ENCODE results near the gene TEX10.
"Not testable (repeated sequence)": the region's sequence is repeated elsewhere in the genome, so short reads cannot be mapped to it uniquely, and the experiment has no call there.

Gene TEX10

GRCh38 chr9:100352727-100353505 lies at the start of gene TEX10:
TEX10 (minus strand) TSS chr9:100352942; CDS start chr9:100349363, 3,579 bp downstream.
- H3K4me3 ChIP-seq (ENCODE audit: low read depth, low read length) = peak within 1 kb of the TSS; percentile 94

GRCh38 chr9:100401042-100401441 lies 48.3 kb upstream of the TEX10 start:
- no peak overlapping the region for H3K4me3 ChIP-seq (ENCODE audit: low read depth, low read length)

GRCh38 chr9:100397529-100398266 lies 45.0 kb upstream of the TEX10 start:
- no peak overlapping the region for H3K4me3 ChIP-seq (ENCODE audit: low read depth, low read length)

DNA sequence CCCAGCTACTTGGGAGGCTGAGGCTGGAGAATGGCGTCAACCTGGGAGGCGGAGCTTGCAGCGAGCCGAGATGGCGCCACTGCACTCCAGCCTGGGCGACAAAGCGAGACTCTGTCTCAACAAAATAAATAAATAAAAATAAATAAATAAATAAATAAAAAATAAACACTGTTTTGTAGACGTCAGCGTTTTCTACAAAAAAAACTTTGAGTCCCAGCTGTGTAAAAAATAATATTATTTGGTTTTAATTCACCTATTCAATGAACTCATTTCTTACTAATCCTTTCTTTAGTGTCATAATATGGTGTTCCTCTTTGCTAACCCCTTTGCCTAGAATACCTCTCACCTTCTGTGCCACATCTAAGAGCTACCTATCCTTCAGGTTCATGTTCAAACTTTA lies 44.0 kb upstream of the TEX10 start:
- no peak overlapping the region for H3K4me3 ChIP-seq (ENCODE audit: low read depth, low read length)

GRCh38 chr9:100394816-100395215 lies 42.1 kb upstream of the TEX10 start:
- no peak overlapping the region for H3K4me3 ChIP-seq (ENCODE audit: low read depth, low read length)

DNA sequence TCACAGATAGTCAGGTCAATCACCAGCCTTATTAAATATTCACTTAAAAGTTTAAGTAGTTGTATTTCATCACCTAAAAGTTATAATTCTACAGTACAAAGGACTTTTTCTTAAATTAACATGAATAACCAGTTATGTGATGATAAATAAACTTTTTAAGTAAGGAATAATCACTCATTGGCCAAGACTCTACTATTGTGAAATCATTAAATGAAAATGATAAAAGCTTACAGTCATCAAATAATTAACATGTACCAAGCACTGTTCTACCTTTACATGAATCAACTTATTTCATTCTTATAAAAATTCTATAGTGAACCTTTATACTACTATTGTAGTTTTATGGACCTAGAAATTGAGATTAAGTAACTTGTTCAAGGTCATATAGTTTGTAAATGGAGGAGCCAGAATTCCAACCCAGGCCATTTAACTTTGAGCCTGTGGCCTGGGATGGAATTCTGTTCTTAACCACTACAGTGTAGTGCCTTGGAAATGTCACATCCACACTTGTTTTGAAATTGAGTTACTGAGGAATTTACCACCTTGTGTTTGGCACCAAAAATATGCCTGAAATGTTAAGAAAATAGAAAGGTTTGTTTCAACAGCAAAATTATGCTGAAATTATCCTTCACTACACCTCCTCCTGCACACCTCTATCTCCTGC lies 41.4 kb upstream of the TEX10 start:
- no peak overlapping the region for H3K4me3 ChIP-seq (ENCODE audit: low read depth, low read length)

DNA sequence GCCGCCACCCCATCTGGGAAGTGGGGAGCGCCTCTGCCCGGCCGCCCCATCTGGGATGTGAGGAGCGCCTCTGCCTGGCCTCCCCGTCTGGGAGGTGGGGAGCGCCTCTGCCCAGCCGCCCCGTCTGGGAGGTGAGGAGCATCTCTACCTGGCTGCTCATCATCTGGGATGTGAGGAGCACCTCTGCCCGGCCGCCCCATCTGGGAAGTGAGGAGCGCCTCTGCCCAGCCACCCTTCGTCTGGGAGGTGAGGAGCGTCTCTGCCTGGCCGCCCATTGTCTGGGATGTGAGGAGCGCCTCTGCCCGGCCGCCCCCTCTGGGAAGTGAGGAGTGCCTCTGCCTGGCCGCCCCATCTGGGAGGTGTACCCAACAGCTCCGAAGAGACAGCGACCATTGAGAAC lies 40.2 kb upstream of the TEX10 start:
- H3K4me3 ChIP-seq (ENCODE audit: low read depth, low read length) = not testable (repeated sequence)

- no peak overlapping the region for H3K4me3 ChIP-seq (ENCODE audit: low read depth, low read length)
Measured at GRCh38 chr9:100379862-100380261, 27.1 kb upstream of the TEX10 start.

- H3K4me3 ChIP-seq (ENCODE audit: low read depth, low read length) = no peak overlapping the region
Measured at GRCh38 chr9:100377015-100377414, 24.3 kb upstream of the TEX10 start.

DNA sequence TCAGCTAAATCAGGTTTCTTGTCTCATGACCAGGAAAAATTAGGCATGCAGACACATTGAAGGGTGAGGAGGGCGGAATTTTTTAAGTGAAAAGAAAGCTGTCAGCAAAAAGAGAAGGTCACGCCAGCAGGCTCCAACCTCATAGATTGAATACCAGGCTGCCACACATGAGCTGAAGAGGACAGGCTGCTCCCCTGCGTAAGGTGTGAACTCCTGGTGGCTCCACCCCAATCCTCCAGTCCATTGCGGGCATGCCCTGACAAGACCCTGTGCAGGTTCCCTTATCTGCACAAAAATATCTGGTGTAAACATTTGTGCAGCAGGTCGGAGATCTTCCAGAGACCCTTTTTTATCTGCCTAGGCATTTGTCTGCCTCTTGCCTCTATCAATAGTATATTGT lies 22.9 kb upstream of the TEX10 start:
- no peak overlapping the region for H3K4me3 ChIP-seq (ENCODE audit: low read depth, low read length)

GRCh38 chr9:100372648-100373047 lies 19.9 kb upstream of the TEX10 start:
- H3K4me3 ChIP-seq (ENCODE audit: low read depth, low read length) = no peak overlapping the region

- no peak overlapping the region for H3K4me3 ChIP-seq (ENCODE audit: low read depth, low read length)
Measured at GRCh38 chr9:100370064-100370723, 17.5 kb upstream of the TEX10 start.

DNA sequence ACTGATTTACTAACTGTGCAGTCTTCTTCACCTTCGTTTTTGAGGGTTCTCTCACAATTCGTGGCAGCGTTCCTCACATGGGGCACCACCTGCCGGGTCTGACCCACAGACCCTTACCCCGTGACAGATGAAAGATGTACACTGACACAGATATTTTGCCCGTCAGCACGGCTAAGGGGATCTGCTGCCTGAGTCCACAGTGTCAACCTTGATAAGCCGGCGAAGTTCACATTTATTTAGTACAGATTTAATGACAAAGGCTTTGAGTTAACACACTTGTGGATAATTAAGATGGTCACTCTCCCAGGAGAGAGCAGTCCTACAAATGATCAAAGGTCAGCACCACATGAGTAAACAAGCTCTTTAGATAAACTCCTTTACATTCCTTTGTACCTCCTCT lies 15.9 kb upstream of the TEX10 start:
- H3K4me3 ChIP-seq (ENCODE audit: low read depth, low read length) = no peak overlapping the region

- no peak overlapping the region for H3K4me3 ChIP-seq (ENCODE audit: low read depth, low read length)
Measured at GRCh38 chr9:100366121-100366520, 13.4 kb upstream of the TEX10 start.

DNA sequence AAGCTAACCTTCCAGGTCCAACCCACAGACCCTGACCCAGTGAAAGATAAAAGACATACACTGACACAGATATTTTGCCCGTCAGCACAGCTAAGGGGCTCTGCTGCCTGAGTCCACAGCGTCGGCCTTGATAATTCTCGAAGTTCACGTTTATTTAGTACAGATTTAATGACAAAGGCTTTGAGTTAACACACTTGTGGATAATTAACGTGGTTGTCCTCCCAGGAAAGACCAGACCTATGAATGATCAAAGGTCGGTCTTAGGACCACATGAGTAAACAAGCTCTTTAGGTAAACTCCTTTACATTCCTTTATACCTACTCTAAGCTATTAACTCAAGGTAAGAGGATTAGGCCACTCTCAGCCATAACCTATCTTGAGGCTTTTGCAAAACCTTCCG lies 11.3 kb upstream of the TEX10 start:
- H3K4me3 ChIP-seq (ENCODE audit: low read depth, low read length) = no peak overlapping the region

- no peak overlapping the region for H3K4me3 ChIP-seq (ENCODE audit: low read depth, low read length)
Measured at GRCh38 chr9:100359057-100359456, 6.3 kb upstream of the TEX10 start.

DNA sequence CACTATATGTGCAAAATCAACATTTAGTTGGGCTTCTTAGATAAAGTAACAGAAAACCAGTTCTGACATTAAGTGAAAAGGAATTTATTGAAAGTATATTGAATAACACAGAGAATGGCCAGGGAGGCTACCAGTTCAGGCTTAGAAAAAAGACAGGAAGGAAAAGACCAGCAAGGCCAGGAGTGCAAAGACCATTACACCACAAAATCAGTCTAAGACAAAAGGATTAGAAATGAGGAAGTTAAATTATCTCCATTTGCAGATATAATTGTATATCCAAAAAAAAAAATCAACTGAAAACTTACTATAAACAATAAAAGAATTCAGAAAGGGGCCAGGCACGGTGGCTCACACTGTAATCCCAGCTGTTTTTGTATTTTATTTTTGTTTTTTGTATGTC lies 4.8 kb upstream of the TEX10 start:
- no peak overlapping the region for H3K4me3 ChIP-seq (ENCODE audit: low read depth, low read length)

DNA sequence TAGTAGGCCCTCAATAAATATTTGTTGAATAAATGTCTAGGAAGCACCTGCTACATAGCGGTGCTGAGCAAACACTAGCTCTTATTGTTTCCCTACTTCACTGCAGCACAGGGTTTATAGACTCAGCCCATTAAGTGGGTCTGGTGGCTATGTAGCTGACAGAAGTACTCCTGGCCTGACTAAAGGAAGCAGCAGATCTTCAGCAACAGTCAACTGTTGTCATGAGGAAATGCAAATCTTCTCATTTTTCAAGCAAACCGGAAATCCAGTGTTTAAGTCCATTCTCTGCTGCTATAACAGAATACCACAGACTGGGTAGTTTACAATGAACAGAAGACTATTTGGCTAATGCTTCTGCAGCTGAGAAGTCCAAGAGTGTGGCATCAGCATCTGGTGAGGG lies 2.8 kb upstream of the TEX10 start:
- no peak overlapping the region for H3K4me3 ChIP-seq (ENCODE audit: low read depth, low read length)

- no peak overlapping the region for H3K4me3 ChIP-seq (ENCODE audit: low read depth, low read length)
Measured at GRCh38 chr9:100354121-100354800, 1.5 kb upstream of the TEX10 start.

GRCh38 chr9:100352201-100352726 lies 478 bp downstream of the TEX10 start:
- H3K4me3 ChIP-seq (ENCODE audit: low read depth, low read length) = peak overlapping the region; percentile 94

DNA sequence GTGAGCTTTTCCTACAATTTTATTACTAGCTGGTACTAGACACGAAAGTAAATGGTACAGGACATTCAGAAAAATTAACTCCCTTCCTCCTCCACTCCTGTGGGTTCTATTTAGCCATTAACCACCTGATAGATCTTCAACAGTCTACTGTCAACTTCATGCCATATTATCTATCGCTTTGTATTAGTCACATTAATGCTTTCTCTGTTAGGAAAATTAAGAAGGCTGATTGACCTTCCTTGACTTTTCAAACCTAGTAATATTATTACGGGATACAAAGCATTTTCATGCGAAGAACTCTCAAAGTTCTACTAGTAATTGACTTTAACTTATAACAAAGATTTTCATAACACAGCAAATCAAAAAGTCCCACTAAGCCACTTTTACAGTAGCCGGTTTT lies 1.2 kb downstream of the TEX10 start:
- peak overlapping the region; percentile 94 for H3K4me3 ChIP-seq (ENCODE audit: low read depth, low read length)

All from iPS-11a (cell line).